Thoracic aorta (tissue), 2 donors: Measurements from ENCODE around the gene MPC1. TPM values are rescaled to one million over a fixed set of nuclear protein-coding genes. Genes with fewer than 3 reads are reported as not detected.
A peak's percentile ranks its signal among the peaks of the same experiment; 100 is the strongest.
"Not testable (repeated sequence)": the region's sequence is repeated elsewhere in the genome, so short reads cannot be mapped to it uniquely, and the experiment has no call there.

ENCODE experiments used
- ATAC-seq: fragments of 150-250 bp; one replicate; pipeline ENCODE4 v1.8.0; 2017; ENCODE audit warnings: low read depth; ENCODE audit not compliant: insufficient number of reproducible peaks, low FRiP score
- DNase-seq: peaks from one replicate; pipeline ENCODE4 v3.0.0-alpha.2; 2020; ENCODE audit warnings: low spot score
- H3K27ac ChIP-seq, 2 donors: fragments of 200-600 bp; sonication (generic); 1 replicate in 1 of 2; 2 replicates in 1 of 2; pipeline ENCODE4 v1.5.1; 2016; ENCODE audit warnings: mild to moderate bottlenecking in 2 of 2, moderate library complexity in 2 of 2
- H3K27me3 ChIP-seq: fragments of 200-600 bp; sonication (generic); replicated peaks from 2 replicates; pipeline ENCODE4 v1.6.0; 2016; ENCODE audit warnings: mild to moderate bottlenecking; ENCODE audit not compliant: insufficient read depth
- H3K36me3 ChIP-seq: fragments of 200-600 bp; sonication (generic); one replicate; pipeline ENCODE4 v1.5.1; 2016
- H3K4me1 ChIP-seq, 2 donors: fragments of 200-600 bp; sonication (generic); 1 replicate in 1 of 2; 2 replicates in 1 of 2; pipeline versions ENCODE4 v1.5.1 to v1.6.0; 2016; ENCODE audit warnings: low read depth in 2 of 2, mild to moderate bottlenecking in 1 of 2; ENCODE audit not compliant: control insufficient read depth in 1 of 2
- H3K4me3 ChIP-seq: fragments of 200-600 bp; sonication (generic); 2 replicates; pipeline ENCODE4 v1.5.1; 2016; ENCODE audit warnings: mild to moderate bottlenecking
- H3K9me3 ChIP-seq: fragments of 200-600 bp; sonication (generic); 2 replicates; pipeline ENCODE4 v1.5.1; 2016
- CTCF ChIP-seq: fragments of 200-600 bp; sonication (generic); IDR thresholded peaks from one replicate; pipeline ENCODE4 v1.5.1; 2019; ENCODE audit warnings: antibody characterized with exemption
- total RNA-seq, 2 donors: library from RNA; depleted of rRNA; stranded (reverse); fragments of >200 nt; gene quantifications; one replicate each; pipeline versions ENCODE4 v1.1.0 to v1.2.3, GENCODE V29; 2016

The MPC1 gene
- total RNA-seq, 2 donors from 2014 or later: 43.8 to 56.0 TPM

- no peaks in the 10 kb centered on the region for H3K4me1 ChIP-seq
- no peak overlapping the region for H3K27ac ChIP-seq
- no peak overlapping the region for H3K4me3 ChIP-seq
- H3K9me3 ChIP-seq: no peaks in the 10 kb centered on the region
- H3K36me3 ChIP-seq: no peaks in the 10 kb centered on the region
- DNase-seq: no peak
- no peak for ATAC-seq
- H3K27me3 ChIP-seq: no peaks in the 10 kb centered on the region
- TF ChIP-seq CTCF: no peak
These were observed 23.5 kb upstream of the MPC1 start for GRCh38 chr6:166406197-166406596.

- TF ChIP-seq CTCF: no peak
- ATAC-seq (no peak), DNase-seq (no peak)
- Histone ChIP-seq H3K36me3 (no peaks in the 10 kb centered on the region), H3K27me3 (no peaks in the 10 kb centered on the region), H3K27ac (no peak overlapping the region), H3K4me1 (no peaks in the 10 kb centered on the region), H3K4me3 (no peak overlapping the region), H3K9me3 (no peaks in the 10 kb centered on the region)
These were observed 22.6 kb upstream of the MPC1 start for GRCh38 chr6:166405386-166405785.

DNA sequence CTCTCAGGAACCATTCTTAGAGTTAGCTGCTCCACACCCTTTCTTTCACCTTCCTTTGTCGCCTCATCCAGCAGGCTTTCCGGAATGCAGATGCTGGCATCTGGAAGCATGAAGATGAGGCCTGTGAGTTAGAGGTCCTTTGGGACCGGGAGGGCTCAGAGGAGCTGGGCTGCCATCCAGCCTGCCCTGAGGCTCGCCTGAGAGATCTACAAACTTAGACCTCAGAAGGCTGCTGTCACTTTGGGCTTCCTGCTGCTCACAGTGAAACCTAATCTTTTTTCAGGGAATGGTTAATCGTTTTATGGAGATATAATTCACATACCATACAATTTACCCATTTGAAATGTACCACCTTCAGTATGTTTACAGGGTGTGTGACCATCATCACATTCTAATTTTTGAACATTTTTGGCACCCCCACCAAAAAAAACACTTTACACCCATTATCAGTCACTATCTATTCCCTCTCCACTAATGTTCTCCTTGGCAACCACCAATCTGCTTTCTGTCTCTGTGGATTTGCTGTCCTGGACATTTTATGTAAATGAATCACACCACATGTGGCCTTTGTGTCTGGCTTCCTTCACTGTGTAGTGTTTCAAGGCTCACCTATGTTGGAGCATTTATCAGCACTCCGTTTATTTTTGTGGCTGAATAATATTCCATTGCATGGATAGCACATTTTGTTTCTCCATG, 20.0 kb upstream of the MPC1 start:
- no peak overlapping the region for H3K4me3 ChIP-seq
- ATAC-seq (no peak), DNase-seq (no peak)
- no peaks in the 10 kb centered on the region for H3K4me1 ChIP-seq
- no peaks in the 10 kb centered on the region for H3K9me3 ChIP-seq
- H3K27me3 ChIP-seq: no peaks in the 10 kb centered on the region
- H3K36me3 ChIP-seq: no peaks in the 10 kb centered on the region
- no peak for TF ChIP-seq CTCF
- no peak overlapping the region for H3K27ac ChIP-seq

DNA sequence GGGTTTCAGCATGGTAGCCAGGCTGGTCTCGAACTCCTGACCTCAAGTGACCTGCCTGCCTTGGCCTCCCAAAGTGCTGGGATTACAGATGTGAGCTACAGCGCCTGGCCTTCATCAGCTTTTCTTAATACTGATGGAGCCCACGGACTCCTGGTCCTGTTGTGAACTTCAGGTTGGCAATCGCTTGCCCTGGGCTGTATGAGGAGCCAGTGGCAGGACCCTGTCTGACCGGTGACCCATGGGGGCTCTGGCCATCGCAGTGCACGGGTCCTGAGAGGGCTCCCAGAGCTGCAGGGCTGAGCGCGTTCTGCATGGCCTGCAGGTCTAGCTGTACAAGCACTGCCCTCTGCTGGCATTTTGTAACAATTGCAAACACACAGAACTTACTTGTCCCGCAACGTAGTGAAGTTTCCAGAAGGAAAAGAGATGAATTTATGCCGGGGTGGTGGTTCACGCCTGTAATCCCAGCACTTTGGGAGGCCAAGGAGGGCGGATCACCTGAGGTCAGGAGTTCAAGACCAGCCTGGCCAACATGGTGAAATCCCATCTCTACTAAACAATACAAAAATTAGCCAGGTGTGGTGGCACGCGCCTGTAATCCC, 18.0 kb upstream of the MPC1 start:
- H3K4me1 ChIP-seq, H3K9me3 ChIP-seq, DNase-seq, H3K27me3 ChIP-seq, H3K36me3 ChIP-seq, H3K27ac ChIP-seq, H3K4me3 ChIP-seq, ATAC-seq: not testable (repeated sequence)
- peak; percentile 82 for TF ChIP-seq CTCF

DNA sequence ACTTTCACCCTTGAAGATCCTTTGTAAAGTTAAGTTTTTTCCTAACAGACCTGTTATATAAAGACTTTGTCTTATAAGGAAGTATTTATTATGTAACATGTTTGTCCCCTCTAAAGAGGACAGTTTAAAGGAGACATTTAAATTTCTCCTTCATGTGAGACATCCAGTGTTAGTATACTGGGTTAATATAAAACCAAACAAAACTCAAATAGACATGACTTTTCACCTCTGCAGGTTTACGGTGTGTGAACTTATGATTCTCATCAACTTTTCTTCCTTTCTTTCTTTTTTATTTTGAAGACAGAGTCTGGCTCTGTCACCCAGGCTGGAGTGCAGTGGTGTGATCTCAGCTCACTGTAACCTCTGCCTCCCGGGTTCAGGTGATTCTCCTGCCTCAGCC, 17.4 kb upstream of the MPC1 start:
- H3K36me3 ChIP-seq: no peaks in the 10 kb centered on the region
- no peak overlapping the region for H3K27ac ChIP-seq
- H3K9me3 ChIP-seq: no peaks in the 10 kb centered on the region
- no peaks in the 10 kb centered on the region for H3K27me3 ChIP-seq
- H3K4me3 ChIP-seq: no peak overlapping the region
- H3K4me1 ChIP-seq: no peaks in the 10 kb centered on the region
- ATAC-seq (no peak), DNase-seq (no peak)
- no peak for TF ChIP-seq CTCF
